ENCODE results near the gene GAB2.

GAB2 gene

DNA sequence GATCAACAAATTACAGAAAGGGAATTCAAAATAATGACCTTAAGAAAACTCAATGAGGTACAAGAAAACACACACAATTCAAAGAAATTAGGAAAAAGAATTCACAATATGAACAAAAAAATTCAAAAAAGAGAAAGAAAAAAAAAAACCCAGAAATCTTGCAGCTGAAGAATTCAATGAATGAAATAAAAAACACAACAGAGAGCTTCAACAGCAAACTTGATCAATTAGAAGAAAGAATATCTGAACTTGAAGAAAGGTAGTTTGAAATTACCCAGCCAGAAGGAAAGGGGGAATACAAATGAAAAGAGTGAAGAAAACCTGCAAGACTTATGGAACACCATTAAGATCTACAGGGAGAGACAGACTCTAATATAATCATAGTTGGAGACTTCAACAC is 176.1 kb downstream of the GAB2 start:
- TF ChIP-seq POLR2AphosphoS5 (IDR thresholded peaks at IDR 0.05; ENCODE audit: low read depth, low read length) (no peak), TAF1 (IDR thresholded peaks at IDR 0.05; ENCODE audit: borderline replicate concordance, insufficient read depth, low read length) (no peak), FOXP2 (optimal IDR thresholded peaks at IDR 0.05; ENCODE audit: borderline replicate concordance, extremely low read depth, extremely low read length, insufficient read depth) (no peak)

DNA sequence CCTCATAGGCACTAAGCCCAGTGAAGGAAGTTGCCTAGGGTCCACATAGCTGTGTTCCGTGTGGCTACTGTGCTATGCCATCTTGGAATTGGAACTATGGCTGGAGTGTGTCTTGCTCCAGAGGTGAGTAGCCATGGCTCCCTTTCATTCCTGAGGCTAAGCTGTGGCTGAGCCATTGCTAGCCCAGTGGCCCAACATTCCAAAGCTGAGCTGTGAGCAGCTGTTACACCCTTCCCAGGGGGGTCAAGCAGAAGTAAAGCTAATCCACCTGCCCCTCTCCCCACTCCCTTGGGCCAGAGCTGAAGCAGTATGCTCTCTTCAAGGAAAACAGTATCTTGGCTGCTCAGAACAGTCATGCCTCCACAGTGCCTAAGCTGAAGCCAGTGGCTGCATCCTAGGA is 177.8 kb downstream of the GAB2 start:
- TF ChIP-seq SIN3A (IDR thresholded peaks at IDR 0.05; ENCODE audit: borderline replicate concordance, insufficient read depth, low read length), result no peak
- TF ChIP-seq FOXP2 (optimal IDR thresholded peaks at IDR 0.05; ENCODE audit: borderline replicate concordance, extremely low read depth, extremely low read length, insufficient read depth), result no peak
- TF ChIP-seq, protein P1, sequence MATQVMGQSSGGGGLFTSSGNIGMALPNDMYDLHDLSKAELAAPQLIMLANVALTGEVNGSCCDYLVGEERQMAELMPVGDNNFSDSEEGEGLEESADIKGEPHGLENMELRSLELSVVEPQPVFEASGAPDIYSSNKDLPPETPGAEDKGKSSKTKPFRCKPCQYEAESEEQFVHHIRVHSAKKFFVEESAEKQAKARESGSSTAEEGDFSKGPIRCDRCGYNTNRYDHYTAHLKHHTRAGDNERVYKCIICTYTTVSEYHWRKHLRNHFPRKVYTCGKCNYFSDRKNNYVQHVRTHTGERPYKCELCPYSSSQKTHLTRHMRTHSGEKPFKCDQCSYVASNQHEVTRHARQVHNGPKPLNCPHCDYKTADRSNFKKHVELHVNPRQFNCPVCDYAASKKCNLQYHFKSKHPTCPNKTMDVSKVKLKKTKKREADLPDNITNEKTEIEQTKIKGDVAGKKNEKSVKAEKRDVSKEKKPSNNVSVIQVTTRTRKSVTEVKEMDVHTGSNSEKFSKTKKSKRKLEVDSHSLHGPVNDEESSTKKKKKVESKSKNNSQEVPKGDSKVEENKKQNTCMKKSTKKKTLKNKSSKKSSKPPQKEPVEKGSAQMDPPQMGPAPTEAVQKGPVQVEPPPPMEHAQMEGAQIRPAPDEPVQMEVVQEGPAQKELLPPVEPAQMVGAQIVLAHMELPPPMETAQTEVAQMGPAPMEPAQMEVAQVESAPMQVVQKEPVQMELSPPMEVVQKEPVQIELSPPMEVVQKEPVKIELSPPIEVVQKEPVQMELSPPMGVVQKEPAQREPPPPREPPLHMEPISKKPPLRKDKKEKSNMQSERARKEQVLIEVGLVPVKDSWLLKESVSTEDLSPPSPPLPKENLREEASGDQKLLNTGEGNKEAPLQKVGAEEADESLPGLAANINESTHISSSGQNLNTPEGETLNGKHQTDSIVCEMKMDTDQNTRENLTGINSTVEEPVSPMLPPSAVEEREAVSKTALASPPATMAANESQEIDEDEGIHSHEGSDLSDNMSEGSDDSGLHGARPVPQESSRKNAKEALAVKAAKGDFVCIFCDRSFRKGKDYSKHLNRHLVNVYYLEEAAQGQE (IDR thresholded peaks at IDR 0.05; ENCODE audit: insufficient read depth in 1 of 2, low read depth in 2 of 2, low read length in 2 of 2), result no peak
- TF ChIP-seq POLR2AphosphoS5 (IDR thresholded peaks at IDR 0.05; ENCODE audit: low read depth, low read length), result no peak
- no peak for TF ChIP-seq TAF1 (IDR thresholded peaks at IDR 0.05; ENCODE audit: borderline replicate concordance, insufficient read depth, low read length)

DNA sequence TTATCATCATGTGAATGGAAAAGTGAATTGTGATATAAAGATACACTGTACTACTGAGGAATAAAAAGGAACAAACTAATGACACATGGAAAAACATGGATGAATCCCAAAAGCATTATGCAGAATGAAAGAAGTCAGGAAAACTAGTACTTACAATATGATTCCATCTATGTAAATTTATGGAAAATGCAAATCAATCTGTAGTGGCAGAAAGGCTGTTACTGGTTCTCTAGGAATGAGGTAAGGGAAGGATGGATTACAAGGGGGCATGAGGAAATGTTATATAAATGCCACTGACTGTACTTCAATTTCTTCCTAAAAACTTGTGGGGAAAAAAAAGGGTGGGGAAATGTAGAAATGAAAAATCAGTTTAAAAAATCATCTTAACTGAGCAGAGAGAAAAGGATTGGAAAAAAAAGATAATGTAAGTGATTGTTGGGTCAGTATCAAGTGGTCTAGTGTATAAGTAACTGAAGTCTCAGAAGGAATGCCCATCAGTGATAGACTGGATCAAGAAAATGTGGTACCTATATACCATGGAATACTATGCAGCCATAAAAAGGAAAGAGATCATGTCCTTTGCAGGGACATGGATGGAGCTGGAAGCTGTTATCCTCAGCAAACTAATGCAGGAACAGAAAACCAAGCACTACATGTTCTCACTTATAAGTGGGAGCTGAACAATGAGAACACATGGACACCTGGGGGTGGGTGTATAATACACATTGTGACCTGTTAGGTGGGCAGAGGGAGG is 180.2 kb downstream of the GAB2 start:
- TF ChIP-seq TAF1 (IDR thresholded peaks at IDR 0.05; ENCODE audit: borderline replicate concordance, insufficient read depth, low read length) (no peak), SIN3A (IDR thresholded peaks at IDR 0.05; ENCODE audit: borderline replicate concordance, insufficient read depth, low read length) (no peak), POLR2AphosphoS5 (IDR thresholded peaks at IDR 0.05; ENCODE audit: low read depth, low read length) (no peak), FOXP2 (optimal IDR thresholded peaks at IDR 0.05; ENCODE audit: borderline replicate concordance, extremely low read depth, extremely low read length, insufficient read depth) (no peak)
- TF ChIP-seq, protein P1 (IDR thresholded peaks at IDR 0.05; ENCODE audit: insufficient read depth in 1 of 2, low read depth in 2 of 2, low read length in 2 of 2), result no peak

DNA sequence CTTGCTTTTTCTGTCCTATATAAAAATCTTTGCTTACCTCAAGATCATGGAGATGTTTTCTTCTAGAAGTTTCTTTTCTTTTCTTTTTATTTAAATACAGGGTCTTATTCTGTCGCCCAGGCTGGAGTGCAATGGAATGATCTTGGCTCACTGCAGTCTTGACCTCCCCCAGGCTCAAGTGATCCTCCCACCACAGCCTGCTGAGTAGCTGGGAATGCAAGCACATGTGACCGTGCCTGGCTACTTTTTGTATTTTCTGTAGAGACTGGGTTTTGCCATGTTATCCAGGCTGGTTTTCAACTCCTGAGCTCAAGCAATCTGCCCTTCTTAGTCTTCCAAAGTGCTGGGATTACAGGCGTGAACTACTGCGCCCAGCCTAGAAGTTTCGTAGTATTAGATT is 183.6 kb downstream of the GAB2 start:
- TF ChIP-seq FOXP2 (optimal IDR thresholded peaks at IDR 0.05; ENCODE audit: borderline replicate concordance, extremely low read depth, extremely low read length, insufficient read depth) (no peak), SIN3A (IDR thresholded peaks at IDR 0.05; ENCODE audit: borderline replicate concordance, insufficient read depth, low read length) (no peak), POLR2AphosphoS5 (IDR thresholded peaks at IDR 0.05; ENCODE audit: low read depth, low read length) (no peak), TAF1 (IDR thresholded peaks at IDR 0.05; ENCODE audit: borderline replicate concordance, insufficient read depth, low read length) (no peak)
- TF ChIP-seq, protein P1 (IDR thresholded peaks at IDR 0.05; ENCODE audit: insufficient read depth in 1 of 2, low read depth in 2 of 2, low read length in 2 of 2), result no peak

DNA sequence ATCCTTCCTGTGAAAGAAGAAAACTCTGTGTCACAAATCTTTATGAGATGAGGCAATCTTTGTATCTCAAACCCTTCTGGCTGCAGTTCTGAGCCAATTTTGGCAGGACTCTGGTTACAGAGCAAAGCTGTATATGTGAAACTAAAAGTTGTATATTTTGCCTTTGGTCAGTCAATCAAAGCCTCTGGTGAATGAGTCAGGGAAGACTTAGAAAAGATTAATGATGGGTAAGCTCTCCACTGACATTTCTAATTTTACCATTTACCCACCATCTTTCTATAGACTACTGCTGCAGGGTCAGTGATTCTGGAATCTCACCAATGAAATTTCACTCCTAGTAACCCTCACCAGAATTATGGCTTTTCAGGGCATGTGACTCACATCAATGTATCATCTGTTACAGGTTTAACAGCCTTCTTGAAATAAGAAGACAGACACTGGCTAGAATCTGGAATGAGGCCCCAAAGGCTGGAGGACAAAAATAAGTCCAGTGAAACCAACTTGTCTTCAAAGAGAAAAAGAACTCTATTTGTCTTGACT is 185.6 kb downstream of the GAB2 start:
- no peak for TF ChIP-seq SIN3A (IDR thresholded peaks at IDR 0.05; ENCODE audit: borderline replicate concordance, insufficient read depth, low read length)

DNA sequence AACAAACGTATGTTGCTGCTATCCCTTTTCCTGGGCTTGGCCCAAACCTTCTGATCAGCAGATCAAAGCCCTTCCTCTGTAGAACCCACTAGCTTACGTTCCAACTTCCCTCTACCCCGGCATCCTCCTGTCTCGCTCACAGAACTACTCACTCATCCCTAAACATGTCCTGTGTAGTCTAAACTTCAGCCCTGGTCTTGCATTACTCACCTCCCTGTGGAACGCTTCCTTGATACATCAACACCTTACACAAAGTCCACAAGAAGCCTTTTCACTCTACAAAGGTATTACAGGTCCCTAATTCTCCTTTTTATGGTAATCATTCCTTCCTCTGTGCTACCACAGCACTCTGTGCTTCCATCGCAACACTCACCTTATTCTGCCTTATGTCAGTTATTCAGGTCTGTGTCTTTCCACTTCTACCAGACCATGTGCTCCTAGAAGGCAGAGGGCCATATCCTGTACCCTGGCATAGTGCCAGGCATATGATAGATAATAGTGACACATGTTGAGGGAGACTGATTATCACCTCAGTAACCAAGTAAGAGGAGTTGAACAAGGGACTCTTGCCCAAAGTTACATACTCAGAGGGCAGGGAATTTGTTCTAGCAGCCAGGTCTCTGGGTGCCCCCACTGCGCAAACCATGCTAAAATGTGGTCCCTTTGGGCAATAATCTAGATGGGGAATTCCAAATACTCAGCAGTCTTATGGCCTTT is 187.3 kb downstream of the GAB2 start:
- TF ChIP-seq SIN3A (IDR thresholded peaks at IDR 0.05; ENCODE audit: borderline replicate concordance, insufficient read depth, low read length), result no peak
- TF ChIP-seq, protein P1 (IDR thresholded peaks at IDR 0.05; ENCODE audit: insufficient read depth in 1 of 2, low read depth in 2 of 2, low read length in 2 of 2), result no peak
- TF ChIP-seq TAF1 (IDR thresholded peaks at IDR 0.05; ENCODE audit: borderline replicate concordance, insufficient read depth, low read length), result no peak
- TF ChIP-seq FOXP2 (optimal IDR thresholded peaks at IDR 0.05; ENCODE audit: borderline replicate concordance, extremely low read depth, extremely low read length, insufficient read depth), result no peak
- no peak for TF ChIP-seq POLR2AphosphoS5 (IDR thresholded peaks at IDR 0.05; ENCODE audit: low read depth, low read length)
